Peyer's patch (tissue), 4 donors: ENCODE results near the gene GAS6.
A peak's percentile ranks its signal among the peaks of the same experiment; 100 is the strongest.

Experiments used
- CTCF ChIP-seq, 6 experiments: fragments of 450-650 bp in 4 of 6; fragments of 200-600 bp in 2 of 6; sonication (generic) in 1 of 6; IDR thresholded peaks; one replicate each; pipeline ENCODE4 v1.5.1; 2017 to 2019; ENCODE audit warnings: antibody characterized with exemption in 6 of 6, mild to moderate bottlenecking in 3 of 6, moderate library complexity in 1 of 6
- POLR2A ChIP-seq, 2 donors: fragments of 450-650 bp; IDR thresholded peaks; one replicate each; pipeline ENCODE4 v1.5.1; 2017; ENCODE audit warnings: antibody characterized with exemption in 2 of 2, mild to moderate bottlenecking in 2 of 2, moderate library complexity in 2 of 2

GRCh38 chr13:113863524-113864272 lies at the start of gene GAS6:
- TF ChIP-seq POLR2A (IDR thresholded peaks at IDR 0.05) (peak in 1 of 2 donors; percentile 66), CTCF (IDR thresholded peaks at IDR 0.05) (peak in 3 of 6 experiments; percentile 13 to 33 (median 21))
